GM13977 (cell line): Measurements from ENCODE around the gene PBX3.

Experiments
- DNase-seq: peaks from one replicate; pipeline ENCODE4 v3.0.0; 2012; ENCODE audit warnings: low spot score
- CTCF ChIP-seq: IDR thresholded peaks from 2 replicates; pipeline ENCODE4 v1.5.1; 2012; ENCODE audit warnings: mild to moderate bottlenecking, control low read depth; ENCODE audit not compliant: insufficient read depth; ENCODE audit errors: extremely low read depth, missing control alignments
- in situ Hi-C: fragments of 300-500 bp; cut with MboI; formaldehyde crosslinking; loops from one replicate; pipeline ENCODE4 v1.12.0; 2022; ENCODE audit warnings: low sequenced_read_pairs, low pct_unique_long_range_greater_than_20kb, mixed read lengths, inconsistent platforms; ENCODE audit not compliant: unreplicated experiment

The PBX3 gene

GRCh38 chr9:125742657-125743056, 4.5 kb upstream of the PBX3 start:
- DNase-seq: no peak
- in situ Hi-C loops: no loop called here
- no peak for TF ChIP-seq CTCF

GRCh38 chr9:125743682-125744428, 3.3 kb upstream of the PBX3 start:
- no peak for TF ChIP-seq CTCF
- DNase-seq: no peak
- in situ Hi-C loops: no loop called here

- no peak for DNase-seq
- TF ChIP-seq CTCF: no peak
- in situ Hi-C loops: no loop called here
Measured at GRCh38 chr9:125744616-125745015, 2.6 kb upstream of the PBX3 start.

- in situ Hi-C loops: no loop called here
- DNase-seq: no peak
- TF ChIP-seq CTCF: no peak
Measured at GRCh38 chr9:125745018-125745417, 2.2 kb upstream of the PBX3 start.

- in situ Hi-C loops: no loop called here
- TF ChIP-seq CTCF: no peak
- DNase-seq: no peak
Measured at GRCh38 chr9:125745682-125746016, 1.5 kb upstream of the PBX3 start.

- DNase-seq: peak; percentile 96
- in situ Hi-C loops: no loop called here
- no peak for TF ChIP-seq CTCF
Measured at GRCh38 chr9:125746017-125746773, 978 bp upstream of the PBX3 start.

- in situ Hi-C loops: no loop called here
- DNase-seq: no peak
- peak; percentile 4 for TF ChIP-seq CTCF
Measured at GRCh38 chr9:125746774-125747052, 460 bp upstream of the PBX3 start.
